ENCODE data around the gene NOS2. TPM values are rescaled to one million over a fixed set of nuclear protein-coding genes. Genes with fewer than 3 reads are reported as not detected.

The NOS2 gene
- total RNA-seq, 1 donor from 2014 or later, result not detected

Other genes with a start within 250 kb of the NOS2 start
- gene LGALS9, start 169.3 kb downstream of the NOS2 start, total RNA-seq, result 2.1 to 4.3 TPM (median 2.9 TPM) in 3 replicates
- gene LYRM9, start 92.8 kb upstream of the NOS2 start, total RNA-seq, result 5.2 to 8.9 TPM (median 7.2 TPM) in 3 replicates
- gene NLK, start 242.1 kb upstream of the NOS2 start, total RNA-seq, result 11.8 to 14.5 TPM (median 12.9 TPM) in 3 replicates